CD4-positive, alpha-beta T cell (primary cell): Measurements from ENCODE around the gene SPATA16. TPM values are rescaled to one million over a fixed set of nuclear protein-coding genes. Genes with fewer than 3 reads are reported as not detected.
"Not testable (repeated sequence)": the region's sequence is repeated elsewhere in the genome, so short reads cannot be mapped to it uniquely, and the experiment has no call there.

Experiments used
- ATAC-seq: fragments of 200-7000 bp; cut with Tn5 transposase; one replicate; pipeline ENCODE4 v1.10.0; 2022; ENCODE audit warnings: mild to moderate bottlenecking; ENCODE audit not compliant: poor library complexity
- CTCF ChIA-PET: fragments of 350-600 bp; sonication (Branson Sonifier 250); formaldehyde crosslinking; loops from one replicate; lab custom pipeline; 2021; ENCODE audit warnings: antibody characterized with exemption, inconsistent platforms; lab: Charles Lee
- POLR2A ChIA-PET: fragments of 350-600 bp; sonication (Branson Sonifier 250); formaldehyde crosslinking; loops from one replicate; lab custom pipeline; 2021; ENCODE audit warnings: antibody characterized with exemption, inconsistent platforms; lab: Charles Lee
- DNase-seq, 14 experiments: peaks; one replicate each; pipeline ENCODE4 v3.0.0-alpha.2; 2013 to 2020; ENCODE audit warnings: mixed read lengths in 2 of 14
- H3K27ac ChIP-seq, 2 donors: one replicate each; pipeline versions ENCODE4 v1.5.1 to v1.7.0; 2013; ENCODE audit warnings: low read length in 2 of 2, low read depth in 1 of 2, mild to moderate bottlenecking in 1 of 2
- H3K27me3 ChIP-seq, 2 experiments: 1 replicate in 1 of 2; 2 replicates in 1 of 2; pipeline versions ENCODE4 v1.6.1 to v1.7.0; 2013; ENCODE audit warnings: low read length in 2 of 2, control low read depth in 1 of 2, mild to moderate bottlenecking in 1 of 2, moderate library complexity in 1 of 2; ENCODE audit not compliant: insufficient read depth in 2 of 2, control insufficient read depth in 1 of 2
- H3K36me3 ChIP-seq: one replicate; pipeline ENCODE4 v1.6.1; 2013; ENCODE audit warnings: low read length, control low read depth; ENCODE audit not compliant: insufficient read depth
- H3K4me1 ChIP-seq: one replicate; pipeline ENCODE4 v1.6.1; 2013; ENCODE audit warnings: low read length, control low read depth; ENCODE audit not compliant: insufficient read depth
- H3K4me3 ChIP-seq: one replicate; pipeline ENCODE4 v1.5.1; 2013; ENCODE audit warnings: mild to moderate bottlenecking, low read length, moderate library complexity
- H3K9me3 ChIP-seq, 2 experiments: 1 replicate in 1 of 2; 2 replicates in 1 of 2; pipeline versions ENCODE4 v1.6.1 to v1.7.0; 2013; ENCODE audit warnings: low read length in 2 of 2, mild to moderate bottlenecking in 2 of 2, control low read depth in 1 of 2, moderate library complexity in 1 of 2; ENCODE audit not compliant: control insufficient read depth in 1 of 2, insufficient read depth in 1 of 2
- H3K27ac Mint-ChIP-seq: one replicate; pipeline ENCODE4 v1.8.0; 2020; ENCODE audit warnings: mixed read lengths
- H3K27me3 Mint-ChIP-seq: one replicate; pipeline ENCODE4 v1.8.0; 2021; ENCODE audit warnings: mixed read lengths
- H3K36me3 Mint-ChIP-seq: one replicate; pipeline ENCODE4 v1.8.0; 2021; ENCODE audit warnings: low read depth, mixed read lengths
- H3K4me1 Mint-ChIP-seq: one replicate; pipeline ENCODE4 v1.8.0; 2021; ENCODE audit warnings: low read depth, mixed read lengths
- H3K4me3 Mint-ChIP-seq: one replicate; pipeline ENCODE4 v1.8.0; 2020; ENCODE audit warnings: mild to moderate bottlenecking, mixed read lengths
- H3K9me3 Mint-ChIP-seq: one replicate; pipeline ENCODE4 v1.8.0; 2020; ENCODE audit warnings: mixed read lengths
- intact Hi-C, 2 experiments: fragments of 100-400 bp; cut with DNase I in 1 of 2; cut with micrococcal nuclease in 1 of 2; formaldehyde crosslinking; loops; one replicate each; pipeline versions ENCODE4 v1.15.1 to v1.9.0; 2023 to 2025; cut with DNase I, micrococcal nuclease
- total RNA-seq, 174 experiments: library from RNA in 2 of 174; stranded (reverse) in 2 of 174; gene quantifications; one replicate each; pipeline ENCODE4 v1.2.3 and lab custom pipeline; 2021 to 2026
- TF ChIP-seq, protein P1 (sequence below): fragments of 200-600 bp; IDR thresholded peaks from one replicate; pipeline ENCODE4 v1.8.0; 2022; ENCODE audit warnings: antibody characterized with exemption, mild to moderate bottlenecking

SPATA16 gene
- total RNA-seq, 2 experiments from 2014 or later, result not detected

DNA sequence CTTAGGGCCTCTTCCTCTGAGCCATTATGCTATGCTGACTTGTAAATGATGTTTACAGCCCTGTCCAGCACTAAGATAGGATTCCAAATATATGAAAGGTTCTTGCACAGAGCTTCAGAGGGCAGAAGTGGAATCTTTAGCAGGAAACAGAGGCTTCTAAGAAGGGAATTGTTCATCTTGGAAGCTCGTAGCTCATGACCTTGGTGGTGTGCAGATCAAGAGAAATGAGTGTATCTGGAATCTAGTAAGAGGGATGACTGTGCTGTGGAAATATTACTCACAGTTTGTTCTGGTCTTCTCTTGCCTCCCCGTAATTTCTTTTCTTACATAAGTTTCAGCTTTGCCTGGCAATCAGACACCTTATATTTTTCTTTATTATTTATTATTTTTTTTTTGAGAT, 175.8 kb downstream of the SPATA16 start:
- Mint-ChIP-seq H3K4me1 (no peaks in the 10 kb centered on the region), H3K4me3 (no peak overlapping the region), H3K9me3 (no peaks in the 10 kb centered on the region), H3K36me3 (no peaks in the 10 kb centered on the region), H3K27ac (no peak overlapping the region), H3K27me3 (no peaks in the 10 kb centered on the region)
- TF ChIP-seq, protein P1, sequence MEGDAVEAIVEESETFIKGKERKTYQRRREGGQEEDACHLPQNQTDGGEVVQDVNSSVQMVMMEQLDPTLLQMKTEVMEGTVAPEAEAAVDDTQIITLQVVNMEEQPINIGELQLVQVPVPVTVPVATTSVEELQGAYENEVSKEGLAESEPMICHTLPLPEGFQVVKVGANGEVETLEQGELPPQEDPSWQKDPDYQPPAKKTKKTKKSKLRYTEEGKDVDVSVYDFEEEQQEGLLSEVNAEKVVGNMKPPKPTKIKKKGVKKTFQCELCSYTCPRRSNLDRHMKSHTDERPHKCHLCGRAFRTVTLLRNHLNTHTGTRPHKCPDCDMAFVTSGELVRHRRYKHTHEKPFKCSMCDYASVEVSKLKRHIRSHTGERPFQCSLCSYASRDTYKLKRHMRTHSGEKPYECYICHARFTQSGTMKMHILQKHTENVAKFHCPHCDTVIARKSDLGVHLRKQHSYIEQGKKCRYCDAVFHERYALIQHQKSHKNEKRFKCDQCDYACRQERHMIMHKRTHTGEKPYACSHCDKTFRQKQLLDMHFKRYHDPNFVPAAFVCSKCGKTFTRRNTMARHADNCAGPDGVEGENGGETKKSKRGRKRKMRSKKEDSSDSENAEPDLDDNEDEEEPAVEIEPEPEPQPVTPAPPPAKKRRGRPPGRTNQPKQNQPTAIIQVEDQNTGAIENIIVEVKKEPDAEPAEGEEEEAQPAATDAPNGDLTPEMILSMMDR, result no peak
- intact Hi-C loops, result no loop called here
- no peaks in the 10 kb centered on the region for H3K27me3 ChIP-seq
- ATAC-seq (no peak), DNase-seq (no peak)
- H3K36me3 ChIP-seq, result no peaks in the 10 kb centered on the region
- ChIA-PET POLR2A (no interaction called here), CTCF (no interaction called here)
- H3K4me3 ChIP-seq, result no peak overlapping the region
- no peaks in the 10 kb centered on the region for H3K9me3 ChIP-seq
- no peak overlapping the region for H3K27ac ChIP-seq
- no peaks in the 10 kb centered on the region for H3K4me1 ChIP-seq

DNA sequence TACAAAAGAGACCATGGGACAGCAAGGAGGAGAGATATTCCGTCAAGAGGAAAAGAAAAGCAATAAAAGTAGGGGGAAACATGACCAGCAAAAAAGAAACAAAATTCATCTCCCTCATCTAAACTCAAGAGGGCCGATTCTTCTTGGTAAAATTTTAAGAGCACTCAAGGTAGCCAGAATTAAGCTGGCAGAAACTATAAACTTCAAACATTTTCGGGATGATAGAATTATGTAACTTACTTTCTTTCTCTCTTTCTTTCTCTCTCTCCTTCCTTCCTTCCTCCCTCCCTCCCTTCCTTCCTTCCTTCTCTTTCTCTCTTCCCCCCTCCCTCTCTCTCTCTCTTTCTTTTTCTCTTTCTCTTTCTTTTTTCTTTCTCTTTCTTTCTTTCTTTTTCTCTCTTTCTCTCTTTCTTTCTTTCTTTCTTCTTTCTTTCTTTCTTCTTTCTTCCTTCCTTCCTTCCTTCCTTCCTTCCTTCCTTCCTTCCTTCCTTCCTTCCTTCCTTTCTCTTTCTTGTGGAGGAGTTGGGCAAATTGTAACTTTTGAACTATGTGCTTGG, 180.3 kb downstream of the SPATA16 start:
- H3K4me1 Mint-ChIP-seq, H3K9me3 ChIP-seq, POLR2A ChIA-PET, H3K36me3 Mint-ChIP-seq, H3K27me3 ChIP-seq, ATAC-seq, intact Hi-C loops, H3K27me3 Mint-ChIP-seq, DNase-seq, H3K4me1 ChIP-seq, CTCF ChIA-PET, H3K4me3 Mint-ChIP-seq, H3K27ac ChIP-seq, H3K36me3 ChIP-seq, H3K4me3 ChIP-seq, H3K9me3 Mint-ChIP-seq, H3K27ac Mint-ChIP-seq: not testable (repeated sequence)

DNA sequence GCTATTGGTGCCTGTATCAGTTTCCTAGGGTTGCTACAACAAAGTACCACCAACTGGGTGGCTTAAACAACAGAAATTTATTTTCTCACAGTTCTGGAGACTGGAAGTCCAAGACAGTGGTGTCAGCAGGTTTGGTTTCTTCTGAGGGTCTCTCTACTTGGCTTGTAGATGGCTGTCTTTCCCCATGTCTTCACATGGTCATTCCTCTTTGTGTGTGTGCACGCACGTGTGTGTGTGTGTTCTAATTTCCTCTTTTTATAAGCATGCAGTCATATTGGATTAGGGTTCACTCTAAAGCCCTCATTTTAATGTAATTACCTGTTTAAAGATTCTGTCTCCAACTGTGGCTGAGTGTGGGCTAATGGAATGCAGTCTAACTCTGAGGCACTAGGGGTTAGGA, 182.5 kb downstream of the SPATA16 start:
- ChIA-PET POLR2A (no interaction called here), CTCF (no interaction called here)
- TF ChIP-seq, protein P1, result no peak
- Histone ChIP-seq H3K36me3 (no peaks in the 10 kb centered on the region), H3K27me3 (no peaks in the 10 kb centered on the region), H3K27ac (no peak overlapping the region), H3K4me1 (no peaks in the 10 kb centered on the region), H3K4me3 (no peak overlapping the region), H3K9me3 (no peaks in the 10 kb centered on the region)
- DNase-seq (no peak), ATAC-seq (no peak)
- Mint-ChIP-seq H3K4me1 (no peaks in the 10 kb centered on the region), H3K9me3 (peaks cover 3% of the 10 kb centered on the region), H3K27me3 (no peaks in the 10 kb centered on the region), H3K4me3 (no peak overlapping the region), H3K36me3 (no peaks in the 10 kb centered on the region), H3K27ac (no peak overlapping the region)
- intact Hi-C loops, result no loop called here

DNA sequence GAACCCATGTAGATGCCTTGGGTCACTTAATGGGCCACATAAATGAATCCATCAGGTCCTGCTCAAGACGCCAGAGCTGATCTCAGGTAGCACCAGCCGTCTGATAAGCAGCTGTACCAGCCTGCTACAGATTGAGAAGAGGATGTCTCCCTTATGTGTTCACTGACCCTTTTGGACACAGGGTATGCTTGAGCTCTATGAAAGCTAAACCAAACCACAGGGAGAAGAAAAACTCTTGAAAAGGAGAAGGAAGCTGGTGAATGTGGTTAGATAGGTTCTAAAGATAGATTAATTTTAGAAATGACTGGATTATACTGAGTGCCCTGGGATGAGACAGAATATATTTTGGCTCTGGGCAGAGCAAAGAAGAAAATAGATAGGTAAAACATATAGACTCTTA, 187.5 kb downstream of the SPATA16 start:
- H3K9me3 ChIP-seq, result no peaks in the 10 kb centered on the region
- Mint-ChIP-seq H3K9me3 (peaks cover 6% of the 10 kb centered on the region), H3K27ac (no peak overlapping the region), H3K4me3 (no peak overlapping the region), H3K4me1 (no peaks in the 10 kb centered on the region), H3K36me3 (no peaks in the 10 kb centered on the region), H3K27me3 (no peaks in the 10 kb centered on the region)
- TF ChIP-seq, protein P1, result no peak
- H3K36me3 ChIP-seq, result no peaks in the 10 kb centered on the region
- H3K27me3 ChIP-seq, result no peaks in the 10 kb centered on the region
- DNase-seq (no peak), ATAC-seq (no peak)
- no peaks in the 10 kb centered on the region for H3K4me1 ChIP-seq
- POLR2A ChIA-PET, result no interaction called here
- H3K27ac ChIP-seq, result no peak overlapping the region
- H3K4me3 ChIP-seq, result no peak overlapping the region
- CTCF ChIA-PET, result no interaction called here
- intact Hi-C loops, result no loop called here
